ENCODE measurements around the gene CDKN2B-AS1.

The CDKN2B-AS1 gene

GRCh38 chr9:22005021-22005701 lies 10.6 kb downstream of the CDKN2B-AS1 start:
- DNase-seq: no peak
- intact Hi-C loops (cut with DNase I): no loop called here

GRCh38 chr9:22005702-22006606 lies 11.4 kb downstream of the CDKN2B-AS1 start:
- DNase-seq: peak in 2 of 10 donors; percentile 53 to 70
- intact Hi-C loops (cut with DNase I): no loop called here

GRCh38 chr9:22008384-22008716 lies 13.8 kb downstream of the CDKN2B-AS1 start:
- intact Hi-C loops (cut with DNase I): loop anchor here (2.0 kb wide), 1 partner anchor 196 kb away; no protein-coding TSS in a partner anchor
- no peak for DNase-seq

GRCh38 chr9:22008717-22009505 lies 14.3 kb downstream of the CDKN2B-AS1 start, which contains the start of gene CDKN2B:
CDKN2B (minus strand) TSS chr9:22009305; CDS start chr9:22008953, 352 bp downstream.
- intact Hi-C loops (cut with DNase I): loop anchor here (2.0 kb wide), 1 partner anchor 196 kb away; no protein-coding TSS in a partner anchor
- DNase-seq: peak; percentile 77 to 98 (median 89)

GRCh38 chr9:22009506-22009867 lies 14.9 kb downstream of the CDKN2B-AS1 start:
- DNase-seq: no peak
- intact Hi-C loops (cut with DNase I): loop anchor here (2.0 kb wide), 1 partner anchor 197 kb away; no protein-coding TSS in a partner anchor

GRCh38 chr9:22010866-22011625 lies 16.5 kb downstream of the CDKN2B-AS1 start:
- no peak for DNase-seq
- intact Hi-C loops (cut with DNase I): no loop called here

- intact Hi-C loops (cut with DNase I): no loop called here
- no peak for DNase-seq
Measured at GRCh38 chr9:22022396-22022795, 27.8 kb downstream of the CDKN2B-AS1 start.

- no peak for DNase-seq
- intact Hi-C loops (cut with DNase I): no loop called here
Measured at GRCh38 chr9:22026696-22027095, 32.1 kb downstream of the CDKN2B-AS1 start.

- intact Hi-C loops (cut with DNase I): no loop called here
- DNase-seq: no peak
Measured at GRCh38 chr9:22028394-22028793, 33.8 kb downstream of the CDKN2B-AS1 start.

- intact Hi-C loops (cut with DNase I): no loop called here
Measured at GRCh38 chr9:22029231-22029630, 34.6 kb downstream of the CDKN2B-AS1 start.

GRCh38 chr9:22030101-22030598 lies 35.6 kb downstream of the CDKN2B-AS1 start:
- DNase-seq: no peak
- intact Hi-C loops (cut with DNase I): no loop called here

More at GRCh38 chr9:22029231-22029630, 34.6 kb downstream of the CDKN2B-AS1 start:
- DNase-seq: no peak

GRCh38 chr9:22031655-22032411 lies 37.2 kb downstream of the CDKN2B-AS1 start:
- no peak for DNase-seq
- intact Hi-C loops (cut with DNase I): no loop called here

- no peak for DNase-seq
- intact Hi-C loops (cut with DNase I): no loop called here
Measured at GRCh38 chr9:22033012-22033630, 38.5 kb downstream of the CDKN2B-AS1 start.

- intact Hi-C loops (cut with DNase I): no loop called here
- no peak for DNase-seq
Measured at GRCh38 chr9:22035591-22036011, 41.0 kb downstream of the CDKN2B-AS1 start.

- intact Hi-C loops (cut with DNase I): no loop called here
- no peak for DNase-seq
Measured at GRCh38 chr9:22036866-22037626, 42.5 kb downstream of the CDKN2B-AS1 start.

GRCh38 chr9:22037954-22038690 lies 43.5 kb downstream of the CDKN2B-AS1 start:
- intact Hi-C loops (cut with DNase I): loop anchor here (2.0 kb wide), 1 partner anchor 225 kb away; no protein-coding TSS in a partner anchor
- no peak for DNase-seq

GRCh38 chr9:22039258-22039657 lies 44.7 kb downstream of the CDKN2B-AS1 start:
- DNase-seq: no peak
- intact Hi-C loops (cut with DNase I): loop anchor here (2.0 kb wide), 1 partner anchor 226 kb away; no protein-coding TSS in a partner anchor

All from posterior cingulate gyrus (tissue), 11 donors.